H7 (cell line): ENCODE measurements around the gene LCN10. TPM values are rescaled to one million over a fixed set of nuclear protein-coding genes. Genes with fewer than 3 reads are reported as not detected.

Experiments
- DNase-seq: peaks from one replicate; pipeline ENCODE4 v3.0.0; 2012
- H3K27me3 ChIP-seq: 2 replicates; pipeline ENCODE4 v1.6.0; 2011; ENCODE audit warnings: mild to moderate bottlenecking, low read length; ENCODE audit not compliant: control insufficient read depth, insufficient read depth
- H3K36me3 ChIP-seq: replicated peaks from 2 replicates; pipeline ENCODE4 v1.5.1; 2011; ENCODE audit warnings: low read length; ENCODE audit not compliant: control insufficient read depth, insufficient read depth
- H3K4me3 ChIP-seq: 2 replicates; pipeline ENCODE4 v1.5.1; 2011; ENCODE audit warnings: low read depth, mild to moderate bottlenecking, control low read depth, low read length, moderate library complexity; ENCODE audit not compliant: insufficient read depth
- total RNA-seq: library from RNA; depleted of rRNA; stranded (reverse); fragments of >200 nt; shearing (Covaris generic); gene quantifications from 2 replicates; pipeline ENCODE4 v1.2.3, GENCODE V29; 2014; rRNA removed

The LCN10 gene
- total RNA-seq, 1 experiment from 2014 or later = 0.76 TPM

DNA sequence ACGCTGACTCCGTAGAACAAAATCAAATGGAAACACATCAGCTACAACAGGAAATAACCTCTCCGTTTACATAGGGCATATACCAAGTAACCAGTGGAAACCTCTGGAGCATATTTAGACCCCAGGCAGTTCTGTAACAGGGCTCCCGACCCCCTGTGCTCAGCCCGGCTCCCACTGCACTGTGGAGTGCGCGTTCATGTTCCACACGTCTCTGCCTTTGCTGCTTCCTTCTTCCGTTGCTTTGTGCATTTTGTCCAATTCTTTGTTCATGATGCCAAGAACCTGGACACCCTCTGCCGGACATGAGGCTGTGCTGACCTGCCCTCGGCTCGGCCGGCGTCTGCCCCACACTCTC, 49.6 kb downstream of the LCN10 start:
- H3K36me3 ChIP-seq = no peaks in the 10 kb centered on the region
- no peak for DNase-seq
- no peaks in the 10 kb centered on the region for H3K27me3 ChIP-seq
- no peak overlapping the region for H3K4me3 ChIP-seq

DNA sequence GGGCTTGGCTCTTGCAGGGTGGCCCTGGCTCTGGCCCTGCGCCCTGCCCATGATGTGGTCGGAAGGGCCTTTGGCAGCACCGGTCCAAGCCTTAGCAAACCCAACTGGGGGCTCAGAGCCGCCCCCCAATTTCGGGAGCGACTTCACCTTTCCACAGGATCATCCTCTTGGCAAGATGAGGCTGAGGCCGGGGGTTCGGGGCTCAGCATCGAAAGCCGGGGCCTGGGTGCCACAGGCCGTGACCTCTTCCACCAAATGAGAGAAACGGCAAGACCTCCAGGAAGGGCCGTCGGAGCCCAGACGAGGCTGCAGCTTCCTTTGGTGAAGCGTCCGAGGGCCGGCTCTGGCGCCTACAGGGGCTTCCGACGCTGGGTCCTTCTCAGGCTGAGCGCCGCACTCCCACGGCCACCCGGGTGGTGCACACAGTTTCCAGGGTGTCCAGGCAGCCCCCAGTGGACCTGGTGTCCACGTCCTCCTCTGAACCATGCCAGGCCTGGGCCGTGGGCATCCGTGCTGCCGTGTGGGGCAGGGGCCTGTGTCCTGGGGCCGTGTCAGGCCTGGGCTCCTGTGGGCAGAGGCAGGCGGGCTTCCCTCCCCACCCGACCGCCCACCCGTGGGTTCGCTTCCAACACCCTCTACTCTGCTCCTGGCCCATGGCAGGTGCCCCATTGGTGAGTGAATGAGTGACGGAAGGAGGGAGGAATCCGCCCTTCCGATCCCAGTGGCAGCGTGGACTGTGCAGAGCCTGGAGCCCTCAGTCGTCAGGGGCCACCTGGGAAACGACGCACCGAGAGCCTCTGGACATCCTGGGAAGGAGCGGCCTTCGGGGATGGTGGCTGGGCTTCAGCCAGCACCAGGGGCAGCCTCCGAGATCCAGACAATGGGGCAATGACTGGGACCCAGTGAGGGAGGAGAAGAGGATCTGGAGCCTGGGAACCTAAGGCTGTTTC, 50.3 kb downstream of the LCN10 start:
- H3K4me3 ChIP-seq = no peak overlapping the region
- DNase-seq = no peak
- H3K27me3 ChIP-seq = no peaks in the 10 kb centered on the region
- H3K36me3 ChIP-seq = no peaks in the 10 kb centered on the region

DNA sequence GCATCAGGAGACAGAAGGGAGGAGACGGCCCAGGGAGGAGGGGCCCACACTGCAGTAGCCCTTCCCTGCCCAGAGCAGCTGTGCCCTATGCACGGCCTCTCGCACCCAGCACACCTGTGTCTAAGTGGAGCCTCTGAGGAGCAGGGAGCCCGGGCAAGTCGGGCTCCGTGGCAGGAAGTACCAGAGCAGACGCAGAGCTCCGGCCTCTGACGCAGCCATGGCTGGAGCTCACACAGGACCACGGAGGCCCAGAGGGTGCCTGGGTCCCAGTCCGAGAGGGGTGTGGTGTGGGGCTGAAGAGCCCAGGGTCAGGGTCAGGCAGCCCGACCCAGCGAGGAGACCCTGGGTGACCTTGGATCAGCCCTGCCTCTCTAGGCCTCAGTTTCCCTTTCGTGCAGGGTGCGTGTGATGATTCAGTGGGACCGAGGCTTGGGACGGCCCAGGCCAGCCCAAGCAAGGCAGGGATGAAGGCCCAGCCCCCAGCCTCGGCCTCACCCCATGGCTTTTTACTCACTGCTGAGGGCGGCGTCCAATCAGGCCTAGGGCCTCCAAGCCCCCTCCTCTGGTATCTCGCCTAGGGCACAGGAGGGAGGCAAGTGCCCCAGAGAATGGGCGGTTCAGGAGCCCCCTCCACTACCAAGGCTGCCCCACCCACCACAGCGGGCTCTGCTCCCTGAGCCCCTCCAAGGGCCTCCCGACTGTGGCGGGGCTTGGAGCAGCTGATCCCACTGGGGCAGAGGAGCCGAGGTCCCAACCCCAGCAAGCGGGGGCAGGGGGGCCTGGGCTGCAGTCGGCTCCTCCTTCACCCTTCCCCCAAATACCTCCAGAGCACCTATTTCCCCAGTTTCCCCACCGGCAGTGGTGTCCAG, 51.2 kb downstream of the LCN10 start:
- Histone ChIP-seq H3K27me3 (no peaks in the 10 kb centered on the region), H3K4me3 (no peak overlapping the region), H3K36me3 (no peaks in the 10 kb centered on the region)
- DNase-seq = peak; percentile 86

DNA sequence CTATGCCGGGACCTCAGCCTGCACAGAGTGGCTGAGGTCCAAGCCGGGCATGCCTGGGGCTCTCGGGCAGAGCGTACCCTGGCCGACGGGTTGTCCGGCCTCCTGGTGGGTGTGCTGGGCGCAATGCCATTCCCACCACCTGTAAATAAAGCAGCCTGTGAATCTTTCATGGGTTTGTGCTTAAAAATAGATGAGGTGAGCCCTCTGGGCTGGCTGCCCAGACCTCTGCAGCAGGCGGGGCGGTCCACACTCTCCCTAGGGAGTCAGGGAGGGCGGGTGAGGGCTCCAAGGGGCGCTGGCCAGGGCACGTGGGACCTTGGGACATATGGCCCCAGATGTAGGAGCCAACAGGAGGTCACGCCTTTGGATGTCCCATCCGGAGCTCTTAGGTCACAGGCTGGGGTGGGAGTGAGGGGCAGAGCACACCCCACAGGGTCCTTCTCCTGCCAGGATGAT, 51.9 kb downstream of the LCN10 start:
- no peak overlapping the region for H3K4me3 ChIP-seq
- no peaks in the 10 kb centered on the region for H3K36me3 ChIP-seq
- DNase-seq = no peak

DNA sequence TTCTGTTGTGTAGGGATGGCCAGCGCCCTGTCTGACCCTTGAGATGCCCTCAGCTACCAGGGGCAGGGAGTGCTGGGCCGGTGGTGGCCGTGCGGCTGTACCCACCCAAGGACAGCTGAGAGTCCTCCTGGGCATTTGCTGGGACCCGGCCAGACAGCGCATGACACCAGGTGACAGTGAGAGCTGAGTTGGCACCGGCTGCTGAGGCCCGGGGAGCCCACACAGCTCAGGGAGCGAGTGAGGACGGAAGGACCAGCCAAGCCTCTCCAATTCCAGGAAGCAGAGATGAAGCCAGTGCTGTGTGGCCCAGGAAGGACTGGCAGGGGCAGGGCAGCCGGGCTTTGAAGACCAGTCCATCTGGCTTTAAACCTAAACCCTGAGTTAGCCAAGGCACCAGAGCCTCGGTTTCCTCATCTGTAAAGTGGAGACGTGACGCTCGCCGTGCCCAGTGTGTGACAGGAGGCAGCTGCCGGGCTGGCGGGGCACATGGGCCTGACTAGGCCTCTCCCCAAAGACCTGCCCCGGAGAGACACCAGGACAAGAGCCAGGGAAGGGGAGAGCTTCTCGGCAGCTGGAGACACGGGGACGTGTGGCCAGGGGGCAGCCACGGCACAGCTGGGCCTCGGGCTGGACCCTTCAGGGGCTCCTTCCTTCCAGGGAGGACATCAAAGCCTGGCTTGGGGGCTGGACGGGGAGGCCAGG, 52.5 kb downstream of the LCN10 start:
- H3K27me3 ChIP-seq = no peaks in the 10 kb centered on the region; the same call in 1 of the 2 replicates
- H3K4me3 ChIP-seq = no peak overlapping the region
- DNase-seq = no peak
- H3K36me3 ChIP-seq = no peaks in the 10 kb centered on the region

More for the DNA sequence above, 51.9 kb downstream of the LCN10 start:
- no peaks in the 10 kb centered on the region; the same call in 1 of the 2 replicates for H3K27me3 ChIP-seq

DNA sequence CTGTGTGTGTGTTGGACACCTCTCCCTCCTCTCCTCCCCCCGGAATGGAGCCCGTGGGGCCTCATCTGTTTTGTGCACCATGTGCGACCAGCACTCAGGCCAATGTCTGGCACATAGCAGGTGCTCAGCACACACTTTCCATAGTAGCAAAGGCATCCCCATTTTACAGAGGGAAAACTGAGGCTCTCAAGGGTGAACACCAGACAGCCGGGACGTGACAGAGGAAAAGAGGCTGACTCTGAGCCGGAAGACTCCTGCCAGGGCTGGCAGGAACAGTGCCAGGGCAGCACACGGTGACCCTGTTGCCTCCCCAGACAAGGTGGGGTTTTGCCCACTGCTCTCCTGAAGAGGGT, 53.7 kb downstream of the LCN10 start:
- DNase-seq = no peak
- H3K36me3 ChIP-seq = no peaks in the 10 kb centered on the region; the same call in 1 of the 2 replicates
- no peaks in the 10 kb centered on the region; the same call in 1 of the 2 replicates for H3K27me3 ChIP-seq
- H3K4me3 ChIP-seq = no peak overlapping the region

DNA sequence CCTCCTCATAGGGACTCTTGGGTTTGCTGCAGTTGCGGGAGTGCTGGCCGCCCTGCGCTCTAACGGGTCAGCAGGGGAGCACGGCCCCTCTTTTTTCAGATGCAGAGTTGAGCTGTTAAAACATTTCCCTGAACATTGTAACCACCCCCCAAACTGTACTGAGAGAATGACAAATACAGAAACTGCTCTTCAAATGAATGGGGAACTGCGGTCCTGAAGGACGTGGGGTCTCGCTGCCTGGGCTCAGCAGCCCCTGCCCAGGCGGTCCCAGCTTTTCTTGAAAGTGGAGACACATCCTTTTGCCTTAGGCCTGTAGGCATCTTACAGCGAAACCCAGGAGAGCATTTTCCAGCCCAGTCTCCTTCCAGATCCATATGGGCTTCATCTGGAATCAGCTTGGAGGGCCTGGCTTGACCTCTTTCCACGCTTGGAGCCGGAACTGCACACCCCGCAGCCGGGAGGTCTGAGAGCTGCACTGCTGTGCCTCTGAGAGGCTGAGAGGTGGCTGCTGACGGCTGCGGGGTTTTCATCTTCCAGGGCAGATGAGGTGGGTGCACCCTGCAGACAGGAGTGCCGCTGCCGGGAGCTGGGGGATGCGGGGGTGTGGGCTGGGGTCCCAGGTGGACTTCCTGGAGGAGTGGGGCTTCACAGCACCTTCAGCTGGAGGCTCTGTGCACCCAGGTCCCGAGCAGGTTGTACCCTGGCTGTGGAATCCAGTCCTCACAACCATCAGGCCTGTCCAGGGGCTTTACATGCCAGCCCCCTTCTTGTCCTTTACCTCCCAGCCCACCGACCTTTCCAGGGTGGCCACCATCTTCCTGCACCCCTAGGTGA, 54.2 kb downstream of the LCN10 start:
- peak; percentile 87 for DNase-seq
- no peaks in the 10 kb centered on the region; the same call in 1 of the 2 replicates for H3K27me3 ChIP-seq

More for the DNA sequence above, 54.2 kb downstream of the LCN10 start:
- H3K36me3 ChIP-seq = no peaks in the 10 kb centered on the region; the same call in 1 of the 2 replicates
- H3K4me3 ChIP-seq = peak overlapping the region; percentile 46; the same call in 1 of the 2 replicates

Other genes with a start within 250 kb of the LCN10 start
- gene NOTCH1, start 196.9 kb downstream of the LCN10 start, total RNA-seq = 32.2 and 33.3 TPM in 2 replicates
- 68.5 and 87.3 TPM in 2 replicates for gene EGFL7, start 80.0 kb downstream of the LCN10 start, total RNA-seq
- 41.1 and 54.7 TPM in 2 replicates for gene AGPAT2, start 55.5 kb downstream of the LCN10 start, total RNA-seq
- gene DIPK1B, start 30.4 kb downstream of the LCN10 start, total RNA-seq = 57.0 and 75.7 TPM in 2 replicates
- gene LCN6, start 5.6 kb upstream of the LCN10 start, total RNA-seq = not detected in 2 replicates
- gene LCN8, start 15.3 kb upstream of the LCN10 start, total RNA-seq = not detected in 2 replicates
- gene LCN15, start 21.6 kb upstream of the LCN10 start, total RNA-seq = 0.18 TPM in 1 of 2 replicates, not detected in the other
- 73.9 and 80.6 TPM in 2 replicates for gene TMEM141, start 48.4 kb upstream of the LCN10 start, total RNA-seq
- gene CCDC183, start 53.4 kb upstream of the LCN10 start, total RNA-seq = 0.66 and 0.85 TPM in 2 replicates
- 150 TPM in 2 replicates for gene RABL6, start 65.0 kb upstream of the LCN10 start, total RNA-seq
- gene AJM1, start 99.5 kb upstream of the LCN10 start, total RNA-seq = 0.14 and 0.52 TPM in 2 replicates
- gene PHPT1, start 106.5 kb upstream of the LCN10 start, total RNA-seq = 68.2 and 75.5 TPM in 2 replicates
- 1.2 and 3.0 TPM in 2 replicates for gene MAMDC4, start 109.4 kb upstream of the LCN10 start, total RNA-seq
- 213 and 240 TPM in 2 replicates for gene EDF1, start 123.4 kb upstream of the LCN10 start, total RNA-seq
- 40.9 and 48.6 TPM in 2 replicates for gene TRAF2, start 143.6 kb upstream of the LCN10 start, total RNA-seq
- 97.5 and 105 TPM in 2 replicates for gene FBXW5, start 201.8 kb upstream of the LCN10 start, total RNA-seq
- gene C8G, start 202.3 kb upstream of the LCN10 start, total RNA-seq = not detected in 2 replicates
- gene LCN12, start 209.3 kb upstream of the LCN10 start, total RNA-seq = 0.38 and 2.9 TPM in 2 replicates
- 1.3 and 2.0 TPM in 2 replicates for gene PTGDS, start 234.6 kb upstream of the LCN10 start, total RNA-seq
- 0.21 and 0.33 TPM in 2 replicates for gene LCNL1, start 240.1 kb upstream of the LCN10 start, total RNA-seq
- 45.7 and 53.2 TPM in 2 replicates for gene PAXX, start 249.5 kb upstream of the LCN10 start, total RNA-seq